ENCODE data around the gene STAG1.

Gene STAG1

DNA sequence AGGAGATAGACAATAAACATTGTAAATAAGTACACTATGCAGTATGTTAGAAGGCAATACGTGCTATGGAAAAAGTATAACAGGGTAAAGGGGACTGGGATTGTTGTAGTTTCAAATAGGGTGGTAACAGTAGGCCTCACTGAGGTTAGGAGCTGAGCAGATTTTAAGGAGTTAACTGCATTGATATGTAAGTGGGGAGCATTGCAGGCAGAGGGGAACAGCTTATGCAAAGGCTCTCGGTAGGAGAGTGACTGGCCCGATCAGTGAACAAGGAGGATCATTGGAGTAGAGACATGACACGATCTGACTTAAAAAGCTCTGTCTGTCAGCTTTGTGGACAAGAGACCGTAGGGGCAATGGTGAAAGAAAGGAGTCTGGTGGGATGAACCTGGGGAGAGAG is 455.2 kb downstream of the STAG1 start:
- DNase-seq: no peak

DNA sequence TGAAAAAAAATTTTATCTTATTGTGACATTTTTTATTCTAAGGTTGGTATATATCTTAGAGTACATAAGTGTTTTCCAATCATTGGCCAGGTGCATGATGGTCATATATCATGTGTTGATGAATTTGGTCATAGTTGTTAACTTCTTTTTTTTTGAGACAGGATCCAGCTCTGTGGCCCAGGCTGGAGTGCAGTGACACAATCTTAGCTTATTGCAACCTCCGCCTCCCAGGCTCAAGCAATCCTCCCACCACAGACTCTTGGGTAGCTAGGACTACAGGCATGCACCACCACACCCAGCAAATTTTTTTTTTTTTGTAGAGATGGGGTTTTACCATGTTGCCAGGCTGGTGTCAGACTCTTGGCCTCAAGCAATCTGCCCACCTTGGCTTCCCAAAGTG is 458.0 kb downstream of the STAG1 start:
- DNase-seq: no peak

DNA sequence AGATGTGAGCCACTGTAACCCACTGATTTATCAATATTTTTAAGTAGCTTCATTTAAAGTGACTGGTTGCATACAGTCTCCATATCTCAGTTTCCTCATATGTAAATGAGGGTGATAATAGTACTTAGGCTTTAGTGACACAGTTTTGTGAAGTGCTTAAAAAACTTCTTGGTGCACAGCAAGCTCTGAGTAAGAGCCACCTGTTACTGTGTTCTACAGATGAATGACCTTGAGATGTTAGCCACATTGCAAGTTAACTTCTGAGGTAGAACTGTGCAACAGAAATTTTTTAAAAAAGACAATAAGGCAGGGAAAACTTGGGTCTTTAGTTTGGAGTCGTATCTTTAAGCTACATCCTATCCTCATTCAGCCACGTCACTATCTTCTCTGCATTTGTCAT is 458.9 kb downstream of the STAG1 start:
- DNase-seq: no peak

DNA sequence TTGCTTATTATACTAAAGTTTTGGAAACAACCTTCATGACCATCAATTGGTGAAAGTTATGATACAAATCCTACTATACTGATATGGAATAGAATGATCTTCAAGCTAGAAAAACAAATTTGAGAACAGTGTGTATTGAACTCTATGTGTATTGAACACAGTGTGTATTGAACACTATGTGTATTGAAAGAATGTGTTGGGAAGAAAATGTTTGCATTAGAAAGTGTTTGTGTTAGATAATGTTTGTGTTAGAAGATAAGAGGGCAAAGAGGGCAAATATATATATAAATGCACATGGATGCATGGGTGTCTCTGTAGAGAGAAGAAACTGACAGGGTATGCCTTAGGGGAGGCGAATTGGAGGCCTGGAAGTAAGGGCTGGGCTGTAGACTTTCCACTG is 459.7 kb downstream of the STAG1 start:
- DNase-seq: no peak

DNA sequence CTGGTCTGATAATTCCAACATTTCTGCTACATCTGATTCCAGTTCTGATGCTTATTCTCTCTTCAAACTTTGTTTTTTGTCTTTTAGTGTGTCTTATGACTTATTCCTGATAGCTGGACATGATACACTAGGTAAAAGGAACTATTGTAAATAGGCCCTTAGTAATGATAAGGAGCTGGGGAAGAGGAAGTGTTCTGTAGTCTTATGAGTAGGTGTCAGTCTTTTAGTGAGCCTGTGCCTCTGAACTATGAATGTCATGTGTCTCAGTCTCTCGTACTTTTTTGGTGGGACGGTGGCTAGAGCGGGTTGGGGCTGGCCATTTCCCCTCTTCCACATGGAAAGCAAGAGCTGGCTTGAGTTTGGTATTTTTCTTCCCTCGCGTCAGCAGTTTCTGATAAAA is 460.9 kb downstream of the STAG1 start:
- DNase-seq: no peak

Measured in activated effector memory CD4-positive, alpha-beta T cell treated with anti-CD3 and anti-CD28 coated beads, Interleukin-2, amount 50 U/mL, for 16 hours (primary cell).